ENCODE data around the gene TNNI2.

The TNNI2 gene

DNA sequence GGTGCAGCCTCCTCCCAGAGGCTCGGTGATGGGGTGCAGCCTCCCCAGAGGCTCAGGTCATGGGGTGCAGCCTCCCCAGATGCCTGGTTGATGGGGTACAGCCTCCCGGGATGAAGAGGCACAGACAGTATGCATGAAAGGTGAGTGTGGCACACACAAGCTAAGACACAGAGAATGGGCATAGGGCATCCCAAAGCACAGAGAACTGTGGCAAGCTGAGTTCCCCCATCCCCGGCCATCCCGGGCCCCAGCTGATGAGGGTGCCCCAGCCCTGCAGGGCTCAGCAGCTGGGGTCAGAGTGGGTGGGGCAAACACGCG lies 8.8 kb upstream of the TNNI2 start:
- Mint-ChIP-seq H3K9me3 (no peaks in the 10 kb centered on the region), H3K36me3 (ENCODE audit: low read depth) (no peaks in the 10 kb centered on the region), H3K27ac (no peak overlapping the region), H3K27me3 (ENCODE audit: low read depth, poor library complexity) (peaks cover 30% of the 10 kb centered on the region), H3K4me3 (no peak overlapping the region), H3K4me1 (peaks cover 15% of the 10 kb centered on the region)
- TF ChIP-seq CTCF (IDR thresholded peaks at IDR 0.05), result no peak
- no peak for DNase-seq

DNA sequence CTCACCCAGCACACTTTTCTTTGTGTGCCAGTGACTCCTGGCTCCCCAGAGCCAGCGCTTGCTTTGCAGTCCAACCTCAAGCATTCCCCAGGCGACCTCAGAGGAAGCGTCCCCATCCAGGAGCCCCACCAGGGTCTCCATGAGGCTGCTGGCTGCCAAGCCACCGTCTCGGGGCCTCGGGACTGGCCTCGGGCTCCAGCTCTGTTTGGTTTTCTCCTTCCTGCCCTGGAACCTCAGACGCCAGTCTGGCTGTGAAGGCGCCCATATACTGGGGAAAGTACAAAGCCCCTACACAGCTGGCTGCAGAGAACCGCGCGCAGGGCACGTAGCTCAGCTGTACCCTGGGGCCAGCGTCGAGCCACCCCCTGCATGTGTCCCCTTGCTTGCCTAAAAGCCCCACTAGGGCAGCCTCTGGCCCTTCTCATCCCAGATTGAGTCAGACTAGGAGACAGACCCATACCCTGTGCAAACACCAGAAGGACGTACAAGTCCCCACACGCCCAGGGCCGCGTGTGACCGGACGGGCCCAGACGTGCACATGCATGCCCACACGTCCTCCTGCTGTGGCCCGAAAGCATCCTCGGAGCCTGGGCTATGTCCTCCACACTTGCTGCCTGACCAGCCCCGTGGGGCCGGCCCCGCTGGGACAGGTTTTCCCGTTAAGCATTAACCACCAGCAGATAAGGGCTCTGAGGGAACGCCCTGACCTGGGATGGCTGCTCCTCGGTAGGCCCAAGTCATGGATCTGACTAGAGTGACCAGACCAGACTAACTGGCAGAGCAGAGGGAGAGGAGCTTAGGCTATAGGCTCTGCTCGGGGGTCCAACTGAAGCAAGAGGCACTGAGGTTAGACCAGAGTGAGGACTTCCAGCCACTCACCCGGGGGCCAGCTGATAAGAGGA lies 8.2 kb upstream of the TNNI2 start:
- H3K4me3 Mint-ChIP-seq, result no peak overlapping the region
- TF ChIP-seq CTCF (IDR thresholded peaks at IDR 0.05), result no peak
- peaks cover 15% of the 10 kb centered on the region for H3K4me1 Mint-ChIP-seq
- no peaks in the 10 kb centered on the region for H3K36me3 Mint-ChIP-seq (ENCODE audit: low read depth)
- no peaks in the 10 kb centered on the region for H3K9me3 Mint-ChIP-seq
- peaks cover 32% of the 10 kb centered on the region for H3K27me3 Mint-ChIP-seq (ENCODE audit: low read depth, poor library complexity)
- DNase-seq, result no peak
- H3K27ac Mint-ChIP-seq, result no peak overlapping the region

DNA sequence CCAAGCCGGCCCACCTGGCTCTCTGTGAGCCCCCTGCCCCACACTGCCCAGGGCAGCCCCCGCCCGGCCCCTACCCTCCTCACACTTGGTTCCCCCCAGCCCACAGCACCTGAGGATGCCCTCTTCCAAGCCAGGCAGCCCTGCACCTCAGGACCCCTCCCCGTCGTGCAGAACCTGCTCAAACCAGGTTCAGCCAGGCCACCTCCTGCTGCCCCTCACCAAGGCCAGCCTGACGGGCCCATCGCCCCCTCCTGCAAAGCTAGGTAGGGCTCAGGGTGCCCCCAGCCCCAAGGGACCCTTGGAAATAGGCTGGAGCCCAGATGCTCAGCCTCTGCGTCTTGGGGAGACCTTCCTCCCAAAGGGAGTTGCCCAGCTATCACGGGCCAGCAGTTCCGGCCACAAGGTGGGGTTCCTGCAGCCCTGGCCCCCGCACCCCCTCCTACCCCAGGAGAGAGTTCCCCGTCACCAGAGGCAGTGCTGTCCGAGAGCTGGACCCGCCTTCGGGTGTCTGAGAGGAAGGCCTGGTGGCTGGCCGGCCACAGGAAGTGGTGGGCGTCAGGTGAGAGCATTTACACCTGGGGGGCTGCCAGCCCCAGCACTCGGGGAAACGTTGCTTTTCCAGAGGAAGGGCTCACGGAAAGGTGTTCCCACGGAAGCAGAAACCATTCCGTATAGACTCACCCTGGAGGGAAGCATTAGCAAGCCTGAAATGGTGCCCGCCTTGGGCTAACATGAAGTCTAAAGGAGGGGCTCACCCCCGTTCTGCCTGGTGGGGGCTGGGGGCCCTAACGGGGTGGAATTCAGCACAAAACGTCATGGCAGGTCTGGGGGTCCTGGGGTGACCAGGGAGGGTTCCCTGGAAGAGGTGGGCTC lies 7.2 kb upstream of the TNNI2 start:
- Mint-ChIP-seq H3K4me1 (peaks cover 15% of the 10 kb centered on the region), H3K9me3 (no peaks in the 10 kb centered on the region), H3K36me3 (ENCODE audit: low read depth) (no peaks in the 10 kb centered on the region), H3K4me3 (no peak overlapping the region), H3K27ac (no peak overlapping the region), H3K27me3 (ENCODE audit: low read depth, poor library complexity) (peaks cover 33% of the 10 kb centered on the region)
- TF ChIP-seq CTCF (IDR thresholded peaks at IDR 0.05), result no peak
- no peak for DNase-seq

DNA sequence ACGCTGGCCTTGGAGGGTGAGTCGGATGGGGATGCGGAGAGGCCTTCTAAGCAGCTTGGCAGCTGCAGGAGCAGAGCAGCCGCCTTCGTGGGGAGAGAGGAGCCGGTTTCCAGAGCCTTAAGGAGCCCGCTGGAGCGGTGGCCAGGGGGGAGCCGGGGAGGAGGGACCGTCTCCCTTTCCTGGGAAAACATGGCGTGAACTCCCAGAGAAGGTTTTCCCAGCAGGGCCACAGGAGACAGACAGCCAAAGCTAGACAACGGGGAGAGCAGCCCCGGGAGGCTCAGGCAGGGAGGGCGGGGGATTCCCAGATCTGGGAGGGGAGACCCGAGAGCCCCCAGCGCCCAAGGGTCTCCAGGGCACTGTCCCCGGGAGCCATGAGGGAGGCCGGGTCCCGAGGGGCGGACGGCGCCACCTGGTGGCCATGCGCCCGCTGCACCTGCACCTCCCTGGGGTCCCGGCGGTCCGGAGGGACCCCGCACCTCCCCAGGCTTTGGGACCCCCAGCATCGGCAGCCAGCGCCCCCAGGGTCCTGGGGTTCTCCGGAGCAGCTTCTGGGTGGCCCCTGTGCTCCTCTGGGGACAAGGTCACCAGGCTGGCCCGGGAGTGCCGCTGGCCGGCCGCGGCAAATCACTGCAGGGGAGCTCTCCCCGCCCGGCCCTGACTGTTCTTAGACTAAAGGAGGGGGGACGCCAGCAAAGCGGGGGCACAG lies 6.4 kb upstream of the TNNI2 start:
- peak; percentile 88 for DNase-seq
- H3K4me1 Mint-ChIP-seq, result peaks cover 15% of the 10 kb centered on the region
- H3K36me3 Mint-ChIP-seq (ENCODE audit: low read depth), result no peaks in the 10 kb centered on the region
- H3K9me3 Mint-ChIP-seq, result no peaks in the 10 kb centered on the region
- H3K27ac Mint-ChIP-seq, result no peak overlapping the region
- TF ChIP-seq CTCF (IDR thresholded peaks at IDR 0.05), result peak; percentile 96
- peaks cover 33% of the 10 kb centered on the region for H3K27me3 Mint-ChIP-seq (ENCODE audit: low read depth, poor library complexity)
- no peak overlapping the region for H3K4me3 Mint-ChIP-seq

DNA sequence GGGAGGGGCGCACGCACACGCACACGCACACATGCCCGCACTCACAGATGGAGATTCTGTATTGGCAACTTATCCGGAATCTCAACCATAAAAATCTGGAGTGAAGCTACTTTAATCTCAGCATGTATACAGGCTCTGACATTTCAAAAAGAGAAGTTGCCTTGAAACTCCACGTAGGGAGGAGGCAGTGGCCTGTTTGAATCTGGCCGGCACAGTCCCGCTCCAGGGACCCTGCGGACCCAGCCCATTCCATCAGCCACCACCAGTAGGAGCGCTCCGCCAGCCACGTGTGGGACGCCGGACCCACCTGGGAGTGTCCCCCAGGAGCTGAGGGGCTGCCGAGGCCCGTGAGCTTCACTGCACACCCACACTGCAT lies 5.9 kb upstream of the TNNI2 start:
- H3K27ac Mint-ChIP-seq, result no peak overlapping the region

More for the DNA sequence above, 5.9 kb upstream of the TNNI2 start:
- peaks cover 15% of the 10 kb centered on the region for H3K4me1 Mint-ChIP-seq
- H3K36me3 Mint-ChIP-seq (ENCODE audit: low read depth), result no peaks in the 10 kb centered on the region
- H3K9me3 Mint-ChIP-seq, result no peaks in the 10 kb centered on the region
- no peak for TF ChIP-seq CTCF (IDR thresholded peaks at IDR 0.05)
- no peak overlapping the region for H3K4me3 Mint-ChIP-seq
- peaks cover 32% of the 10 kb centered on the region for H3K27me3 Mint-ChIP-seq (ENCODE audit: low read depth, poor library complexity)
- DNase-seq, result no peak
